IMR-90 (cell line): ENCODE results near the gene BCAT1. TPM values are rescaled to one million over a fixed set of nuclear protein-coding genes. Genes with fewer than 3 reads are reported as not detected.

ENCODE experiments used
- ATAC-seq: fragments of 200-7000 bp; cut with Tn5 transposase; 2 replicates; pipeline ENCODE4 v1.9.1; 2020; ENCODE audit warnings: low read depth, mild to moderate bottlenecking, moderate library complexity
- BruUV-seq: library from RNA; stranded (reverse); fragments of 400-500 nt; replicated peaks from 2 replicates; lab custom pipeline; 2021; lab: Mats Ljungman, UMichigan
- CTCF ChIA-PET: fragments of 300-600 bp; formaldehyde crosslinking; extraction: SDS; loops from one replicate; lab custom pipeline; 2021; ENCODE audit warnings: antibody characterized with exemption; lab: Yijun Ruan, JAX
- POLR2A ChIA-PET: fragments of 300-600 bp; sonication (Branson Sonifier 250); formaldehyde crosslinking; loops from one replicate; lab custom pipeline; 2022; ENCODE audit warnings: antibody characterized with exemption; ENCODE audit not compliant: unreplicated experiment; lab: Charles Lee
- DNase-seq: peaks from one replicate; pipeline ENCODE4 v3.0.0; 2013
- H2AFZ ChIP-seq: replicated peaks from 2 replicates; pipeline ENCODE3; 2013; ENCODE audit warnings: low read length, mild to moderate bottlenecking; ENCODE audit not compliant: poor library complexity
- H2AK5ac ChIP-seq: 2 replicates; pipeline ENCODE4 v1.6.1; 2013; ENCODE audit warnings: low read depth, low read length, inconsistent platforms
- H2AK9ac ChIP-seq: replicated peaks from 2 replicates; pipeline ENCODE3; 2013; ENCODE audit warnings: mild to moderate bottlenecking, low read depth, low read length, moderate library complexity; ENCODE audit not compliant: poor library complexity
- H2BK120ac ChIP-seq: 2 replicates; pipeline ENCODE4 v1.6.1; 2013; ENCODE audit warnings: low read depth, low read length, inconsistent platforms
- H2BK15ac ChIP-seq: 3 replicates; pipeline ENCODE4 v1.6.1; 2013; ENCODE audit warnings: low read depth, low read length, inconsistent platforms
- H2BK20ac ChIP-seq: 2 replicates; pipeline ENCODE4 v1.6.1; 2013; ENCODE audit warnings: low read depth, mild to moderate bottlenecking, inconsistent platforms, low read length, moderate library complexity
- H2BK5ac ChIP-seq: 2 replicates; pipeline ENCODE4 v1.6.1; 2013; ENCODE audit warnings: mild to moderate bottlenecking, low read depth, low read length, inconsistent platforms; ENCODE audit not compliant: poor library complexity, severe bottlenecking
- H3K14ac ChIP-seq: replicated peaks from 2 replicates; pipeline ENCODE4 v1.6.1; 2013; ENCODE audit warnings: low read depth, low read length, inconsistent platforms
- H3K18ac ChIP-seq: 2 replicates; pipeline ENCODE4 v1.6.1; 2013; ENCODE audit warnings: low read depth, low read length, control low read depth
- H3K23ac ChIP-seq: 2 replicates; pipeline ENCODE4 v1.6.1; 2013; ENCODE audit warnings: low read depth, low read length, inconsistent platforms
- H3K27ac ChIP-seq: 2 replicates; pipeline ENCODE4 v1.5.1; 2013; ENCODE audit warnings: mild to moderate bottlenecking, control low read depth, low read length; ENCODE audit not compliant: insufficient read depth
- H3K27me3 ChIP-seq: 2 replicates; pipeline ENCODE4 v1.6.1; 2013; ENCODE audit warnings: low read length; ENCODE audit not compliant: control insufficient read depth, insufficient read depth
- H3K36me3 ChIP-seq: 2 replicates; pipeline ENCODE4 v1.6.1; 2013; ENCODE audit warnings: low read length, mixed read lengths; ENCODE audit not compliant: control insufficient read depth, insufficient read depth
- H3K4ac ChIP-seq: 2 replicates; pipeline ENCODE4 v1.6.1; 2013; ENCODE audit warnings: low read depth, low read length, inconsistent platforms
- H3K4me1 ChIP-seq: 2 replicates; pipeline ENCODE4 v1.6.1; 2013; ENCODE audit warnings: low read length, mixed read lengths; ENCODE audit not compliant: control insufficient read depth, insufficient read depth
- H3K4me2 ChIP-seq: 2 replicates; pipeline ENCODE4 v1.6.1; 2013; ENCODE audit warnings: low read depth, mild to moderate bottlenecking, control low read depth, low read length, moderate library complexity
- H3K4me3 ChIP-seq: 2 replicates; pipeline ENCODE4 v1.5.1; 2013; ENCODE audit warnings: low read depth, mild to moderate bottlenecking, control low read depth, low read length, moderate library complexity; ENCODE audit not compliant: insufficient read depth
- H3K56ac ChIP-seq: 2 replicates; pipeline ENCODE4 v1.6.1; 2013; ENCODE audit warnings: low read length, inconsistent platforms; ENCODE audit not compliant: insufficient read depth; ENCODE audit errors: extremely low read depth
- H3K79me1 ChIP-seq, 2 experiments: 2 replicates each; pipeline ENCODE4 v1.6.1; 2013; ENCODE audit warnings: low read length in 2 of 2, inconsistent platforms in 1 of 2, low read depth in 1 of 2
- H3K9ac ChIP-seq: 2 replicates; pipeline ENCODE4 v1.6.1; 2013; ENCODE audit warnings: low read depth, low read length, control low read depth
- H3K9me1 ChIP-seq: 2 replicates; pipeline ENCODE4 v1.6.1; 2013; ENCODE audit warnings: low read length, inconsistent platforms; ENCODE audit not compliant: insufficient read depth
- H3K9me3 ChIP-seq: 2 replicates; pipeline ENCODE4 v1.6.1; 2013; ENCODE audit warnings: low read length; ENCODE audit not compliant: control insufficient read depth, insufficient read depth
- H4K20me1 ChIP-seq: 2 replicates; pipeline ENCODE4 v1.6.1; 2013; ENCODE audit warnings: low read length, inconsistent platforms; ENCODE audit not compliant: insufficient read depth
- H4K5ac ChIP-seq: 2 replicates; pipeline ENCODE4 v1.6.1; 2013; ENCODE audit warnings: mild to moderate bottlenecking, low read depth, low read length, control low read depth
- H4K8ac ChIP-seq, 2 experiments: 2 replicates each; pipeline ENCODE4 v1.6.1; 2013; ENCODE audit warnings: low read depth in 2 of 2, low read length in 2 of 2, control low read depth in 1 of 2, inconsistent platforms in 1 of 2
- H4K91ac ChIP-seq: 2 replicates; pipeline ENCODE4 v1.6.1; 2013; ENCODE audit warnings: low read depth, low read length, inconsistent platforms; ENCODE audit not compliant: insufficient read depth
- CTCF ChIP-seq: conservative IDR thresholded peaks from 2 replicates; pipeline ENCODE4 v1.5.1; 2012; ENCODE audit warnings: mild to moderate bottlenecking, low read depth, low read length, improper control_type of control experiment
- ELK1 ChIP-seq: fragments of 150-350 bp; IDR thresholded peaks from 2 replicates; pipeline ENCODE4 v1.6.1; 2016; ENCODE audit warnings: low read depth, mild to moderate bottlenecking, low read length, moderate library complexity, borderline replicate concordance
- FOS ChIP-seq: fragments of 150-350 bp; IDR thresholded peaks from 2 replicates; pipeline ENCODE4 v1.6.1; 2016; ENCODE audit warnings: low read depth, low read length
- MAFK ChIP-seq: IDR thresholded peaks from 2 replicates; pipeline ENCODE4 v1.6.1; 2012; ENCODE audit warnings: low read depth, low read length, improper control_type of control experiment
- MXI1 ChIP-seq: IDR thresholded peaks from 2 replicates; pipeline ENCODE4 v1.6.1; 2012; ENCODE audit warnings: low read depth, mild to moderate bottlenecking, low read length, moderate library complexity, borderline replicate concordance
- POLR2A ChIP-seq: IDR thresholded peaks from 2 replicates; pipeline ENCODE4 v1.6.1; 2012; ENCODE audit warnings: mild to moderate bottlenecking, low read depth, low read length
- RAD21 ChIP-seq: IDR thresholded peaks from 2 replicates; pipeline ENCODE4 v1.6.1; 2012; ENCODE audit warnings: low read length, improper control_type of control experiment
- RCOR1 ChIP-seq: IDR thresholded peaks from 2 replicates; pipeline ENCODE4 v1.6.1; 2012; ENCODE audit warnings: mild to moderate bottlenecking, low read length, improper control_type of control experiment; ENCODE audit not compliant: insufficient replicate concordance
- USF2 ChIP-seq: fragments of 150-350 bp; IDR thresholded peaks from 2 replicates; pipeline ENCODE4 v1.6.1; 2017; ENCODE audit warnings: mild to moderate bottlenecking, antibody characterized with exemption, low read length, low read depth
- dilution Hi-C: fragments of 300-500 bp; cut with HindIII; formaldehyde crosslinking; loops from one replicate; pipeline ENCODE4 v1.14.3; 2018; ENCODE audit warnings: low sequenced_read_pairs; ENCODE audit not compliant: unreplicated experiment
- in situ Hi-C: fragments of 300-500 bp; cut with MboI; formaldehyde crosslinking; loops from 3 replicates; pipeline ENCODE4 v1.14.3; 2019; ENCODE audit warnings: low sequenced_read_pairs, inconsistent platforms, mixed read lengths
- intact Hi-C: fragments of 100-400 bp; cut with micrococcal nuclease; formaldehyde crosslinking; loops from 2 replicates; pipeline ENCODE4 v1.10.0; 2022
- polyA plus RNA-seq, 3 experiments: library from polyadenylated mRNA; depleted of rRNA; stranded (reverse); fragments of >200 nt; gene quantifications; 2 replicates each; pipeline ENCODE4 v1.2.3, GENCODE V29; 2012; ENCODE audit warnings: low replicate concordance in 1 of 3
- total RNA-seq: library from RNA; depleted of rRNA; stranded (reverse); fragments of >200 nt; gene quantifications from 2 replicates; pipeline ENCODE4 v1.2.3, GENCODE V29; 2012

The BCAT1 gene
- total and polyA plus RNA-seq, 2 of the 4 experiments (the other 2 are of a cell fraction), result 30.4 to 683 TPM

GRCh38 chr12:24798335-24798734 lies 150.6 kb downstream of the BCAT1 start:
- H3K36me3 ChIP-seq, result no peaks in the 10 kb centered on the region
- H2AK5ac ChIP-seq, result no peak overlapping the region
- no peak for TF ChIP-seq RCOR1
- no peak for TF ChIP-seq ELK1
- TF ChIP-seq RAD21, result no peak
- TF ChIP-seq FOS, result no peak
- no peak for TF ChIP-seq MXI1
- no peak for TF ChIP-seq CTCF
- no peak for TF ChIP-seq USF2
- no peak for TF ChIP-seq MAFK
- TF ChIP-seq POLR2A, result no peak
- no peak for DNase-seq
- no peaks in the 10 kb centered on the region for H3K9me1 ChIP-seq
- 0 out of 2 replicates have a peak overlapping the region, but pooled peaks have one; percentile 18 for H2BK20ac ChIP-seq
- no peak overlapping the region for H3K27ac ChIP-seq
- no peaks in the 10 kb centered on the region for H3K4me1 ChIP-seq
- no peak overlapping the region for H2BK120ac ChIP-seq
- H3K56ac ChIP-seq, result no peak overlapping the region
- ChIA-PET POLR2A (no interaction called here), CTCF (no interaction called here)
- dilution Hi-C loops, result no loop called here
- H3K23ac ChIP-seq, result no peak overlapping the region
- intact Hi-C loops, result no loop called here
- H4K91ac ChIP-seq, result no peak overlapping the region
- H2BK15ac ChIP-seq, result no peak overlapping the region
- H2BK5ac ChIP-seq, result no peak overlapping the region
- no peak overlapping the region for H3K18ac ChIP-seq
- no peaks in the 10 kb centered on the region for H3K79me1 ChIP-seq
- no peak overlapping the region for H4K8ac ChIP-seq
- no peak overlapping the region for H2AFZ ChIP-seq
- no peaks in the 10 kb centered on the region for H3K27me3 ChIP-seq
- H4K5ac ChIP-seq, result no peak overlapping the region
- BruUV-seq, result no TSS peak
- no peak overlapping the region for H3K4ac ChIP-seq
- H4K20me1 ChIP-seq, result no peaks in the 10 kb centered on the region
- no peak overlapping the region for H3K4me2 ChIP-seq
- H2AK9ac ChIP-seq, result no peak overlapping the region
- ATAC-seq, result no peak
- no peak overlapping the region for H3K9ac ChIP-seq
- H3K9me3 ChIP-seq, result peaks cover 5% of the 10 kb centered on the region; the same call in 1 of the 2 replicates
- H3K4me3 ChIP-seq, result no peak overlapping the region
- H3K14ac ChIP-seq, result no peak overlapping the region
- in situ Hi-C loops, result loop anchor here (25.0 kb wide), 1 partner anchor 1936 kb away; no protein-coding TSS in a partner anchor
